HG02678 (cell line): ENCODE data around the gene CBFB.

ENCODE experiments used
- ATAC-seq: cut with Tn5 transposase; IDR thresholded peaks from one replicate; pipeline ENCODE4 v1.9.1; 2021; ENCODE audit warnings: mild to moderate bottlenecking, moderate library complexity; ENCODE audit not compliant: unreplicated experiment

The CBFB gene

GRCh38 chr16:67091906-67092566 lies 63.1 kb downstream of the CBFB start:
- ATAC-seq, result no peak

GRCh38 chr16:67093098-67093726 lies 64.3 kb downstream of the CBFB start:
- no peak for ATAC-seq

- ATAC-seq, result no peak
Observed at GRCh38 chr16:67098599-67098998, 69.7 kb downstream of the CBFB start.

GRCh38 chr16:67100569-67101310 lies 71.8 kb downstream of the CBFB start:
- no peak for ATAC-seq

GRCh38 chr16:67101311-67102082 lies 72.5 kb downstream of the CBFB start:
- ATAC-seq, result no peak

GRCh38 chr16:67104061-67104460 lies 75.1 kb downstream of the CBFB start:
- no peak for ATAC-seq

- no peak for ATAC-seq
Observed at GRCh38 chr16:67104845-67105244, 75.9 kb downstream of the CBFB start.

GRCh38 chr16:67105246-67105645 lies 76.3 kb downstream of the CBFB start:
- ATAC-seq, result no peak

- no peak for ATAC-seq
Observed at GRCh38 chr16:67105881-67106280, 76.9 kb downstream of the CBFB start.

- no peak for ATAC-seq
Observed at GRCh38 chr16:67108489-67108888, 79.5 kb downstream of the CBFB start.

GRCh38 chr16:67108931-67109406 lies 80.0 kb downstream of the CBFB start:
- no peak for ATAC-seq

GRCh38 chr16:67109407-67110135 lies 80.6 kb downstream of the CBFB start, which contains the start of gene PHAF1:
Gene PHAF1 (plus strand): TSS chr16:67109941. CDS start chr16:67110176, 235 bp downstream.
- ATAC-seq, result peak; percentile 88

GRCh38 chr16:67111951-67112444 lies 83.0 kb downstream of the CBFB start:
- ATAC-seq, result no peak

- no peak for ATAC-seq
Observed at GRCh38 chr16:67112591-67113399, 83.8 kb downstream of the CBFB start.

GRCh38 chr16:67114793-67115192 lies 85.8 kb downstream of the CBFB start:
- no peak for ATAC-seq

GRCh38 chr16:67115639-67116038 lies 86.7 kb downstream of the CBFB start:
- ATAC-seq, result no peak

- ATAC-seq, result no peak
Observed at GRCh38 chr16:67116388-67117311, 87.7 kb downstream of the CBFB start.

- ATAC-seq, result no peak
Observed at GRCh38 chr16:67117716-67118115, 88.8 kb downstream of the CBFB start.
